Smooth muscle cell (in vitro differentiated cells): ENCODE results near the gene SECTM1. TPM values are rescaled to one million over a fixed set of nuclear protein-coding genes. Genes with fewer than 3 reads are reported as not detected.

Experiments
- DNase-seq: peaks from one replicate; lab custom pipeline; 2025; ENCODE audit not compliant: unreplicated experiment; lab: John Stamatoyannopoulos, UW
- H2AFZ ChIP-seq: fragments of 200-600 bp; sonication (generic); 2 replicates; pipeline ENCODE4 v1.6.0; 2016; ENCODE audit warnings: antibody characterized with exemption, low read depth, mild to moderate bottlenecking
- H3F3A ChIP-seq: fragments of 200-600 bp; sonication (generic); 2 replicates; pipeline ENCODE4 v1.6.0; 2017; ENCODE audit warnings: antibody characterized with exemption, low read depth
- H3K27ac ChIP-seq: fragments of 200-600 bp; sonication (generic); 2 replicates; pipeline ENCODE4 v1.5.1; 2016; ENCODE audit warnings: low read depth, mild to moderate bottlenecking
- H3K27me3 ChIP-seq: fragments of 200-600 bp; sonication (generic); 2 replicates; pipeline ENCODE4 v1.6.1; 2016; ENCODE audit warnings: low read depth, mild to moderate bottlenecking
- H3K36me3 ChIP-seq: fragments of 200-600 bp; sonication (generic); 2 replicates; pipeline ENCODE4 v1.5.1; 2016; ENCODE audit warnings: low read depth
- H3K4me1 ChIP-seq: fragments of 200-600 bp; sonication (generic); 2 replicates; pipeline ENCODE4 v1.5.1; 2016; ENCODE audit warnings: low read depth
- H3K4me2 ChIP-seq: fragments of 200-600 bp; sonication (generic); 2 replicates; pipeline ENCODE4 v1.6.0; 2016; ENCODE audit warnings: mild to moderate bottlenecking
- H3K4me3 ChIP-seq: fragments of 200-600 bp; sonication (generic); 2 replicates; pipeline ENCODE4 v1.5.1; 2016; ENCODE audit warnings: mild to moderate bottlenecking
- H3K79me2 ChIP-seq: fragments of 200-600 bp; sonication (generic); 2 replicates; pipeline ENCODE4 v1.6.0; 2016; ENCODE audit warnings: low read depth, mild to moderate bottlenecking
- H3K9ac ChIP-seq: fragments of 200-600 bp; sonication (generic); 2 replicates; pipeline ENCODE4 v1.6.0; 2016; ENCODE audit warnings: low read depth
- H3K9me3 ChIP-seq: fragments of 200-600 bp; sonication (generic); replicated peaks from 2 replicates; pipeline ENCODE4 v1.5.1; 2016; ENCODE audit warnings: low read depth
- H4K20me1 ChIP-seq: fragments of 200-600 bp; sonication (generic); 2 replicates; pipeline ENCODE4 v1.6.0; 2016; ENCODE audit warnings: low read depth
- CTCF ChIP-seq: fragments of 200-600 bp; sonication (generic); IDR thresholded peaks from 2 replicates; pipeline ENCODE4 v1.5.1; 2017; ENCODE audit warnings: borderline replicate concordance, mild to moderate bottlenecking, antibody characterized with exemption; ENCODE audit not compliant: insufficient read depth, poor library complexity, severe bottlenecking
- whole genome bisulfite sequencing: methylation state at CpG from one replicate; pipeline ENCODE4 v1.1.7; 2016; ENCODE audit warnings: low lambda C conversion rate; 5-methylcytosine and 5-hydroxymethylcytosine counted together
- polyA plus RNA-seq: library from polyadenylated mRNA; unstranded; fragments of >200 nt; fragmentation: Nextera tagmentation; extraction: Ambion mirVana; gene quantifications from 2 replicates; pipeline ENCODE4 v1.2.1, GENCODE V29; 2016
- total RNA-seq: library from RNA; depleted of rRNA; stranded (reverse); fragments of >200 nt; gene quantifications from 2 replicates; pipeline ENCODE4 v1.2.3, GENCODE V29; 2014

The SECTM1 gene
- total and polyA plus RNA-seq, 2 experiments from 2014 or later = 0.49 TPM; not detected in 1

GRCh38 chr17:82298538-82299421, 34.8 kb downstream of the SECTM1 start:
- no peaks in the 10 kb centered on the region for H3K9me3 ChIP-seq
- WGBS = 90% methylated on average over 27 of the region's 27 CpGs
- peak overlapping the region; percentile 37 for H3K4me2 ChIP-seq
- H4K20me1 ChIP-seq = no peaks in the 10 kb centered on the region
- no peak overlapping the region for H2AFZ ChIP-seq
- no peak for TF ChIP-seq CTCF
- H3K27me3 ChIP-seq = no peaks in the 10 kb centered on the region
- no peak for DNase-seq
- H3K4me3 ChIP-seq = no peak overlapping the region
- no peaks in the 10 kb centered on the region for H3K36me3 ChIP-seq
- H3K9ac ChIP-seq = no peak overlapping the region
- peak overlapping the region; percentile 72 for H3K27ac ChIP-seq
- H3K79me2 ChIP-seq = no peaks in the 10 kb centered on the region
- no peaks in the 10 kb centered on the region for H3F3A ChIP-seq
- no peaks in the 10 kb centered on the region for H3K4me1 ChIP-seq

GRCh38 chr17:82297714-82298537, 35.6 kb downstream of the SECTM1 start:
- Histone ChIP-seq H3K4me3 (peak overlapping the region; percentile 7), H3K79me2 (no peaks in the 10 kb centered on the region), H3K27ac (peak overlapping the region; percentile 72), H3K4me1 (no peaks in the 10 kb centered on the region), H4K20me1 (no peaks in the 10 kb centered on the region), H3K4me2 (peak overlapping the region; percentile 37), H3K9me3 (no peaks in the 10 kb centered on the region), H3K36me3 (no peaks in the 10 kb centered on the region), H2AFZ (no peak overlapping the region), H3K27me3 (no peaks in the 10 kb centered on the region), H3K9ac (no peak overlapping the region), H3F3A (peaks cover 3% of the 10 kb centered on the region)
- TF ChIP-seq CTCF = no peak
- 66% methylated on average over 24 of the region's 36 CpGs for WGBS
- no peak for DNase-seq

DNA sequence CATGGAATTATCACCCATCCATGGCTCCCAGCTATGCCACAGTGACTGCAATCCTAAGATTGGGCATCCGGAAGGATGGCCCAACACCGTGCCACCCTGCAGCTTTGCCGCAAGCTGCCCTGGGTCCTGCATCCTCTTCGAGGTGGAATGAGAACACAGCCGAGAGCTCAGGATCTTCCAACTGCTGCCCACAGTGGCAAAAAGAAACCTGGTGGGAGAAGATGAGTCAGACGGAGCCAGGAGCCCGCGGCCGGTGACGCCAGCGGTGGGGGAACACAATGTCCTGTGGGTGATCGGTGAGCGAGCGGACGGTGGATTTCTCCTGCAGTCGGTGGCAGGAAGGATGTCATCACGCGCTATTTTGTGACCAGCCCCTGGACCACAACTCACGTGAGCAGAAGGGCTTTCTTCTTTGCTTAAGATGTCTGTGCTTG, 36.3 kb downstream of the SECTM1 start:
- 86% methylated on average over 19 of the region's 19 CpGs for WGBS
- no peak overlapping the region for H3K9ac ChIP-seq
- H4K20me1 ChIP-seq = no peaks in the 10 kb centered on the region
- H3K79me2 ChIP-seq = no peaks in the 10 kb centered on the region
- H3K36me3 ChIP-seq = no peaks in the 10 kb centered on the region
- peak overlapping the region; percentile 37 for H3K4me2 ChIP-seq
- H3K4me1 ChIP-seq = no peaks in the 10 kb centered on the region
- H3K27ac ChIP-seq = peak overlapping the region; percentile 72
- H3F3A ChIP-seq = peaks cover 3% of the 10 kb centered on the region
- no peaks in the 10 kb centered on the region for H3K9me3 ChIP-seq
- TF ChIP-seq CTCF = no peak
- peak overlapping the region; percentile 7 for H3K4me3 ChIP-seq
- H2AFZ ChIP-seq = no peak overlapping the region
- DNase-seq = no peak
- no peaks in the 10 kb centered on the region for H3K27me3 ChIP-seq
